ENCODE results near the gene LIMA1. TPM values are rescaled to one million over a fixed set of nuclear protein-coding genes. Genes with fewer than 3 reads are reported as not detected.
"Not testable (repeated sequence)": the region's sequence is repeated elsewhere in the genome, so short reads cannot be mapped to it uniquely, and the experiment has no call there.

The LIMA1 gene
- total RNA-seq, 4 donors from 2014 or later, result 53.0 to 75.4 (median 66.7) TPM

DNA sequence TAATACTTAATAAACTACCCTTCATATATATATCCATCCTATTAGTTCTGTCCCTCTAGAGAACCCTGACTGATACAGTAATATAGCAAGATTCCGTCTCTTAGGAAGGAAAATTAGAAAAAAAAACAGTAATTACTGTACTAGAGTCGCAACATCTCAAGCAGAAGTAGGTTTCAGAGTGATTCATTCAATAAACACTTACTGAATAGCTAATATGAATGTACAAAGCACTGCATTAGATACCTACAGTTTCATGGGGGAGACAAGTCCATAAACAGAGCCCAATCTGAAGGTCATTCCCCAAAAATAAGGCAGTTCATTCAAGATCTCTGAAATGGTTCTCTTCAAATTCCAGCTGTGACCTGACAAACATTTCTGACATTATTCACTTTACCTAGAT, 126.1 kb downstream of the LIMA1 start:
- TF ChIP-seq, protein P1, sequence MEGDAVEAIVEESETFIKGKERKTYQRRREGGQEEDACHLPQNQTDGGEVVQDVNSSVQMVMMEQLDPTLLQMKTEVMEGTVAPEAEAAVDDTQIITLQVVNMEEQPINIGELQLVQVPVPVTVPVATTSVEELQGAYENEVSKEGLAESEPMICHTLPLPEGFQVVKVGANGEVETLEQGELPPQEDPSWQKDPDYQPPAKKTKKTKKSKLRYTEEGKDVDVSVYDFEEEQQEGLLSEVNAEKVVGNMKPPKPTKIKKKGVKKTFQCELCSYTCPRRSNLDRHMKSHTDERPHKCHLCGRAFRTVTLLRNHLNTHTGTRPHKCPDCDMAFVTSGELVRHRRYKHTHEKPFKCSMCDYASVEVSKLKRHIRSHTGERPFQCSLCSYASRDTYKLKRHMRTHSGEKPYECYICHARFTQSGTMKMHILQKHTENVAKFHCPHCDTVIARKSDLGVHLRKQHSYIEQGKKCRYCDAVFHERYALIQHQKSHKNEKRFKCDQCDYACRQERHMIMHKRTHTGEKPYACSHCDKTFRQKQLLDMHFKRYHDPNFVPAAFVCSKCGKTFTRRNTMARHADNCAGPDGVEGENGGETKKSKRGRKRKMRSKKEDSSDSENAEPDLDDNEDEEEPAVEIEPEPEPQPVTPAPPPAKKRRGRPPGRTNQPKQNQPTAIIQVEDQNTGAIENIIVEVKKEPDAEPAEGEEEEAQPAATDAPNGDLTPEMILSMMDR (IDR thresholded peaks at IDR 0.05), result no peak
- no peak for TF ChIP-seq POLR2A (IDR thresholded peaks at IDR 0.05)
- H3K27ac ChIP-seq, result no peak overlapping the region

GRCh38 chr12:50156641-50157040, 126.7 kb downstream of the LIMA1 start:
- no peaks in the 10 kb centered on the region for H3K36me3 ChIP-seq
- intact Hi-C loops (cut with DNase I), result no loop called here
- DNase-seq, result no peak

More for the DNA sequence above, 126.1 kb downstream of the LIMA1 start:
- DNase-seq, result no peak
- H3K9me3 ChIP-seq, result no peaks in the 10 kb centered on the region
- no peaks in the 10 kb centered on the region for H3K4me1 ChIP-seq
- intact Hi-C loops (cut with DNase I), result no loop called here
- H3K27me3 ChIP-seq, result no peaks in the 10 kb centered on the region
- WGBS, 2 donors, result 95 to 96% methylated on average over 2 of the region's 2 CpGs
- no peaks in the 10 kb centered on the region for H3K36me3 ChIP-seq
- H3K4me3 ChIP-seq (replicated peaks in 1 of 3), result no peak overlapping the region

DNA sequence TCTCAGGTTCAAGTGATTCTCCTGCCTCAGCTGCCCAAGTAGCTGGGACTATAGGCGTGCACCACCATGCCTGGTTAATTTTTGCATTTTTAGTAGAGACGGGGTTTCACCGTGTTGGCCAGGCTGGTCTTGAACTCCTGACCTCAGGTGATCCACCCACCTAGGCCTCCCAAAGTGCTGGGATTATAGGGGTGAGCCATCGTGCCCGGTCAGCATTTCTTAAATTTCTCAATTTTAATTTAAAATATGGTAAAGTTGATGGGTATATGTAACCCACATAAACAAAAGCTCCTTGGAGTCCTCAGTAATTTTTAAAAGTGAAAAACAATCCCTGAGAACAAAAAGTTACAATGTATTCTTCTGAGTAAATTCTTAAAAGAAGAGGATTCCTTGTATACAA, 128.4 kb downstream of the LIMA1 start:
- intact Hi-C loops (cut with DNase I); H3K27me3 ChIP-seq; H3K9me3 ChIP-seq; H3K27ac ChIP-seq; H3K36me3 ChIP-seq; H3K4me3 ChIP-seq (replicated peaks in 1 of 3); DNase-seq: not testable (repeated sequence)
- H3K4me1 ChIP-seq, result peaks cover 11 to 14% of the 10 kb centered on the region in 2 donors
- WGBS, 2 donors, result 84 to 91% methylated on average over 5 of the region's 5 CpGs

More at GRCh38 chr12:50156641-50157040, 126.7 kb downstream of the LIMA1 start:
- H3K27ac ChIP-seq, result no peak overlapping the region
- no peaks in the 10 kb centered on the region for H3K27me3 ChIP-seq
- H3K9me3 ChIP-seq, result no peaks in the 10 kb centered on the region
- TF ChIP-seq, protein P1 (IDR thresholded peaks at IDR 0.05), result no peak
- peaks cover under 1 to 1% of the 10 kb centered on the region in 2 donors for H3K4me1 ChIP-seq
- no peak overlapping the region for H3K4me3 ChIP-seq (replicated peaks in 1 of 3)

DNA sequence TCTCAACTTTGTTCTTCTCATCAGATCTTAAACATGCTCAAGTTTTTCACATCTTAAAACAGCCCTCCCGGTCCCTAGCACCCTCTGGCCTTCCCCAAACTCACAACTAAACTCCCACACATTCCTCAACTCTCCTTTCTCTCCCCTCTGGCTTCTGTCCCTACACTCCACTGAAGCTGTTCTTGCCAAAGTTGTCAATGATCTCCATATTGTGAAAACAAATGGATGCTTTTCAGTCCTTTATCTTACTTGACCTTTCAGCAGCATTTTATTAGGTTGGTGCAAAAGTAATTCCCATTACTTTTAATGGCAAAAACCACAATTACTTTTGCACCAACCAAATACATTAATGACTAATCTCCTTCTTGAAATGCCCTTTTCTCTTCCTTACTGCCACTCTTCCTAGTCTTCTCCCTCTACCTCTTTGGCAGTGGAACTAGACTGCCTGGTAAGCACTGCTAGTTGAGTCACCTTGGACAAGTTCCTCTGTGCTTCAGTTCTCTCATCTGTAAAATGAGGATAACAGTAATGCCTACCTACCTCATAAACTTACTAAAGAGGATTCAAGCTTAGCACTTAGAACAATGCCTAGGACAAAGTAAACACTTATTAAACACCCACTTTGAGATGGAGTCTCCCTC, 132.2 kb downstream of the LIMA1 start:
- H3K27me3 ChIP-seq, result no peaks in the 10 kb centered on the region
- DNase-seq, result no peak
- no peaks in the 10 kb centered on the region for H3K9me3 ChIP-seq
- no peak overlapping the region for H3K27ac ChIP-seq
- H3K4me1 ChIP-seq, result peaks cover 11 to 14% of the 10 kb centered on the region in 2 donors
- intact Hi-C loops (cut with DNase I), result no loop called here
- H3K36me3 ChIP-seq, result no peaks in the 10 kb centered on the region
- WGBS, 2 donors, result 34 to 49% methylated on average over 1 of the region's 1 CpG
- H3K4me3 ChIP-seq (replicated peaks in 1 of 3), result no peak overlapping the region
- TF ChIP-seq, protein P1 (IDR thresholded peaks at IDR 0.05), result no peak
- TF ChIP-seq POLR2A (IDR thresholded peaks at IDR 0.05), result no peak

DNA sequence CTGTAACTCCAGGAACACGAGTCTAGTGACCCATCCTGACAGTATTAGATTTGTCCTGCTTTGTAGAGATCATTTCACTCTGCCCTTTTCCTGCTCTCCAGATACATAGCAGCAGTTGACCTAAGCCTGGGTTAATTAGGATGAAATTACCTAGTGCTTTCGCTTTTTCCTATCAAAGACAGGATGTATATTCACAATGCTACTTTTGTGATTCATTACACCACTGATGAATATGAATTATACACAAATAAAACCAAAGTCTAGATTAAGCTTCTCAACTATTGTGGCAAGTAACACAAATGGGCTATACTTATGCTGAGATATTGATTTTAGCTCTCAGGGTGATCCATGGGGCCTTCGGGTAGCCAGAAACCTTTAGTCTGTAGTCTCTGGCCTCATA, 134.0 kb downstream of the LIMA1 start:
- H3K9me3 ChIP-seq, result no peaks in the 10 kb centered on the region
- H3K4me1 ChIP-seq, result peaks cover 11 to 14% of the 10 kb centered on the region in 2 donors
- no peak for DNase-seq
- intact Hi-C loops (cut with DNase I), result no loop called here
- H3K27ac ChIP-seq, result no peak overlapping the region
- no peaks in the 10 kb centered on the region for H3K27me3 ChIP-seq
- 78 to 85% methylated on average over 3 of the region's 3 CpGs for WGBS, 2 donors
- H3K4me3 ChIP-seq (replicated peaks in 1 of 3), result no peak overlapping the region
- TF ChIP-seq, protein P1 (IDR thresholded peaks at IDR 0.05), result no peak
- TF ChIP-seq POLR2A (IDR thresholded peaks at IDR 0.05), result no peak
- H3K36me3 ChIP-seq, result no peaks in the 10 kb centered on the region

DNA sequence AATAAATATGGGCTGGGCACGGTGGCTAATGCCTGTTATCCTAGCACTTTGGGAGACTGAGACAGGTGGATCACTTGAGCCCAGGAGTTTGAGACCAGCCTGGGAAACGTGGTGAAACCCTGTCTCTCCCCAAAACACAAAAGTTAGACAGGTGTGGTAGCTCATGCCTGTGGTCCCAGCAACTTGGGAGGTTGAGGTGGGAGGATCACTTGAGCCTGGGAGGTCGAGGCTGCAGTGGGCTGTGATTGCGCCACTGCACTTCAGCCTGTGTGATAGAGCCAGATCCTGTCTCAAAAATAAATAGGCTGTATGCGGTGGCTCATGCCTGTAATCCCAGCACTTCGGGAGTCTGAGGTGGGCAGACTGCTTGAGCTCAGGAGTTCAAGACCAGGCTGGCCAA, 135.3 kb downstream of the LIMA1 start:
- H3K4me1 ChIP-seq, result peaks cover 11 to 14% of the 10 kb centered on the region in 2 donors
- H3K27me3 ChIP-seq; H3K4me3 ChIP-seq (replicated peaks in 1 of 3); H3K36me3 ChIP-seq; H3K9me3 ChIP-seq; intact Hi-C loops (cut with DNase I); DNase-seq; H3K27ac ChIP-seq: not testable (repeated sequence)
- 94 to 95% methylated on average over 6 of the region's 6 CpGs for WGBS, 2 donors

All from thyroid gland (tissue), 4 donors.